Endothelial cell (in vitro differentiated cells): ENCODE measurements around the gene ANO10. TPM values are rescaled to one million over a fixed set of nuclear protein-coding genes. Genes with fewer than 3 reads are reported as not detected.

Experiments
- DNase-seq: peaks from one replicate; pipeline ENCODE4 v3.0.0; 2021; ENCODE audit warnings: low spot score
- H3K27ac Mint-ChIP-seq: one replicate; pipeline ENCODE4 v1.8.0; 2021; ENCODE audit warnings: mixed read lengths, inconsistent platforms; ENCODE audit not compliant: unreplicated experiment
- H3K27me3 Mint-ChIP-seq: one replicate; pipeline ENCODE4 v1.8.0; 2021; ENCODE audit warnings: mild to moderate bottlenecking, moderate library complexity, mixed read lengths, inconsistent platforms; ENCODE audit not compliant: unreplicated experiment
- H3K36me3 Mint-ChIP-seq: one replicate; pipeline ENCODE4 v1.8.0; 2021; ENCODE audit warnings: mild to moderate bottlenecking, low read depth, mixed read lengths, inconsistent platforms; ENCODE audit not compliant: unreplicated experiment
- H3K4me1 Mint-ChIP-seq: one replicate; pipeline ENCODE4 v1.8.0; 2021; ENCODE audit warnings: mild to moderate bottlenecking, mixed read lengths, inconsistent platforms; ENCODE audit not compliant: unreplicated experiment
- H3K4me3 Mint-ChIP-seq: one replicate; pipeline ENCODE4 v1.8.0; 2021; ENCODE audit warnings: mild to moderate bottlenecking, mixed read lengths, inconsistent platforms; ENCODE audit not compliant: unreplicated experiment
- H3K9me3 Mint-ChIP-seq: one replicate; pipeline ENCODE4 v1.8.0; 2021; ENCODE audit warnings: mixed read lengths, inconsistent platforms; ENCODE audit not compliant: unreplicated experiment
- total RNA-seq: library from RNA; stranded (reverse); fragmentation: NEBNext Ultra II Directional; extraction: Animal tissue kit (Norgen Biotek cat#: 25700); gene quantifications from one replicate; pipeline ENCODE4 v1.2.1, GENCODE V29; 2021; ENCODE audit not compliant: unreplicated experiment
- TF ChIP-seq, protein P1 (sequence below): fragments of 200-600 bp; sonication (generic); IDR thresholded peaks from one replicate; pipeline ENCODE4 v1.5.0; 2021; ENCODE audit warnings: antibody characterized with exemption; ENCODE audit not compliant: unreplicated experiment

ANO10 gene
- total RNA-seq, 1 donor from 2014 or later, result 112 TPM

DNA sequence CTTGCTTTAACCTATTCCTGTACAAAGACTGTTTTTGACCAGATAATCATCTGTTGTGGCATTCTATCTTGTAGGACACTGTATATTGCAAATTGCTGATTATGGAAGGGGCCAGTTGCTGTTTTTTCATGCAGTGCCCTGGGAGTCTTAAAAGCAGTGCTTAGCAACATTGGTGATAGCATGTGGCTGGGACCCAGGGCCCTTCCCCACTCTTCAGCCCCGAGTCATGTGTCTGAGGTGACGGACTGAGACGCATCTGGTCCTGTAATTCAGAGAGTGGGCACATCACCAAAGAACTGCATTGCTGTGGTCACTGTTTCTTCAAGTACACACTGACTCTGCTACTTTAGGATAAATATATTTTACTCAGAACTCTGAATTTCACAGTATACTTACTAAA lies 272.1 kb downstream of the ANO10 start:
- Mint-ChIP-seq H3K4me1 (peaks cover 24% of the 10 kb centered on the region), H3K9me3 (no peaks in the 10 kb centered on the region), H3K4me3 (no peak overlapping the region), H3K36me3 (peaks cover 79% of the 10 kb centered on the region), H3K27me3 (peaks cover 15% of the 10 kb centered on the region), H3K27ac (no peak overlapping the region)
- TF ChIP-seq, protein P1, sequence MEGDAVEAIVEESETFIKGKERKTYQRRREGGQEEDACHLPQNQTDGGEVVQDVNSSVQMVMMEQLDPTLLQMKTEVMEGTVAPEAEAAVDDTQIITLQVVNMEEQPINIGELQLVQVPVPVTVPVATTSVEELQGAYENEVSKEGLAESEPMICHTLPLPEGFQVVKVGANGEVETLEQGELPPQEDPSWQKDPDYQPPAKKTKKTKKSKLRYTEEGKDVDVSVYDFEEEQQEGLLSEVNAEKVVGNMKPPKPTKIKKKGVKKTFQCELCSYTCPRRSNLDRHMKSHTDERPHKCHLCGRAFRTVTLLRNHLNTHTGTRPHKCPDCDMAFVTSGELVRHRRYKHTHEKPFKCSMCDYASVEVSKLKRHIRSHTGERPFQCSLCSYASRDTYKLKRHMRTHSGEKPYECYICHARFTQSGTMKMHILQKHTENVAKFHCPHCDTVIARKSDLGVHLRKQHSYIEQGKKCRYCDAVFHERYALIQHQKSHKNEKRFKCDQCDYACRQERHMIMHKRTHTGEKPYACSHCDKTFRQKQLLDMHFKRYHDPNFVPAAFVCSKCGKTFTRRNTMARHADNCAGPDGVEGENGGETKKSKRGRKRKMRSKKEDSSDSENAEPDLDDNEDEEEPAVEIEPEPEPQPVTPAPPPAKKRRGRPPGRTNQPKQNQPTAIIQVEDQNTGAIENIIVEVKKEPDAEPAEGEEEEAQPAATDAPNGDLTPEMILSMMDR, result no peak
- DNase-seq, result no peak

DNA sequence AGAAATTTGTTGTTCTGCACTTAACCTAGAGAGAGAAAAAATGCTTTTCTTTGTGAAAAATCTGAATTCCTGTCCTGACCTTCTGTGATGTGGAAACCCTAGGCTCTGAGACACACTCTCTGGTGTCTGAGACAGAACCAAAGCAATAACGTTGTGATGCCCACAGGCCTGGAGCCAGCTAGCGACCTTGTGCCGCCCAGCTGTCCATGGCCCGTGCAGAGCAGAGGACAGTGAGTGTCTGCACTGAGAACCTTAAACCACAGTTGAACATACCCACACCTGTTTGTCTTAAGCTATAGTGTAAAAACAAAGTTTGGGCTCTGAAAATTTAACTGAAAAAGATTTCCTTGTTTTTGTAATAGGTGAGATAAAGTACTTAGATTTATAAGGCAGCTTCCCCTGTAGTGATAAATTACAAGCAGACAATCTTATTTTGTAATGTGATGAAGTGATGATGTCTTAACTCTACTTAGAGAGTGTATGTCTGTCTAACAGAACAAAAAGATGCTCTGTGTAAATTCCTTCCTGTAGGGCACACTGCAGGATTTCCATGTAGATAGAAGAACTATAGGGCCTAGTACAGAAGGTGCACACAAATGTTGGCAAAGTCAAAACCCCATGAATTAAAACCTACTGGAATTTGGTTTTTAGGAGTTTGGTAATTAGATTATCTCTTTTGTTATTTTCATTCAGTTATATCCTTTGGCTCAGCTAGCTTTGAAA lies 272.8 kb downstream of the ANO10 start:
- DNase-seq, result no peak
- Mint-ChIP-seq H3K4me3 (peak overlapping the region; percentile 51), H3K9me3 (no peaks in the 10 kb centered on the region), H3K4me1 (peaks cover 20% of the 10 kb centered on the region), H3K27ac (peak overlapping the region; percentile 21), H3K36me3 (peaks cover 79% of the 10 kb centered on the region), H3K27me3 (peaks cover 15% of the 10 kb centered on the region)
- TF ChIP-seq, protein P1, result no peak

DNA sequence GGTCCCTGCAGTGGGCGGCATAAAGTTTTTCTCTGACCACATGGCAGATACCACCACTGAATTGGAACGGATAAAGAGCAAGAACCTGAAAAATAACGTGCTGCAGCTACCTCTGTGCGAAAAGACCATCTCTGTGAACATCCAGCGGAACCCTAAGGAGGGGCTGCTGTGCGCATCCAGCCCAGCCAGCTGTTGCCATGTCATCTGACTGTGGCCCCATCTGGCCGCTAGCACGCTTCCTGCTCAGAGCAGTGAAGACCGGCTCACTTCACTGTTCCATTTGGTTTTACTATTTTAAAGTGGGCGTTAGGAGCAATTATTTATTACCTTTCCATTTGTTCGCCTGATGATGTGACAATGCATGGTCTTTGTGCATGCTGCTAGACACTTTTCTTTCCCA lies 273.5 kb downstream of the ANO10 start:
- DNase-seq, result no peak
- TF ChIP-seq, protein P1, result no peak
- H3K36me3 Mint-ChIP-seq, result peaks cover 79% of the 10 kb centered on the region
- H3K4me3 Mint-ChIP-seq, result peak overlapping the region; percentile 78
- H3K9me3 Mint-ChIP-seq, result no peaks in the 10 kb centered on the region
- H3K4me1 Mint-ChIP-seq, result peaks cover 19% of the 10 kb centered on the region
- no peak overlapping the region for H3K27ac Mint-ChIP-seq
- peaks cover 12% of the 10 kb centered on the region for H3K27me3 Mint-ChIP-seq

DNA sequence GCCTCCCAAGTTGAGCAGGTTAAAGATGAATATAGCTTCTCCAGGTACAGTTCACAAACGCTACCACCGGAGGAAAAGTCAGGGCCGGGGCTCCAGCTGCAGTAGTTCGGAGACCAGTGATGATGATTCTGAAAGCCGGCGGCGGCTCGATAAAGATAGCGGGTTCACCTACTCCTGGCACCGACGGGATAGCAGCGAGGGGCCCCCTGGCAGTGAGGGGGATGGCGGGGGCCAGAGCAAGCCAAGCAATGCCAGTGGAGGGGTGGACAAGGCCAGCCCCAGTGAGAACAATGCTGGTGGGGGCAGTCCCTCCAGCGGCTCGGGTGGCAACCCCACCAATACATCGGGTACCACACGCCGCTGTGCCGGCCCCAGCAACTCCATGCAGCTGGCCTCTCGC lies 274.0 kb downstream of the ANO10 start:
- H3K36me3 Mint-ChIP-seq, result peaks cover 83% of the 10 kb centered on the region
- TF ChIP-seq, protein P1, result no peak
- peaks cover 12% of the 10 kb centered on the region for H3K27me3 Mint-ChIP-seq
- no peak overlapping the region for H3K27ac Mint-ChIP-seq
- no peak for DNase-seq
- no peaks in the 10 kb centered on the region for H3K9me3 Mint-ChIP-seq
- no peak overlapping the region for H3K4me3 Mint-ChIP-seq
- H3K4me1 Mint-ChIP-seq, result peaks cover 19% of the 10 kb centered on the region

DNA sequence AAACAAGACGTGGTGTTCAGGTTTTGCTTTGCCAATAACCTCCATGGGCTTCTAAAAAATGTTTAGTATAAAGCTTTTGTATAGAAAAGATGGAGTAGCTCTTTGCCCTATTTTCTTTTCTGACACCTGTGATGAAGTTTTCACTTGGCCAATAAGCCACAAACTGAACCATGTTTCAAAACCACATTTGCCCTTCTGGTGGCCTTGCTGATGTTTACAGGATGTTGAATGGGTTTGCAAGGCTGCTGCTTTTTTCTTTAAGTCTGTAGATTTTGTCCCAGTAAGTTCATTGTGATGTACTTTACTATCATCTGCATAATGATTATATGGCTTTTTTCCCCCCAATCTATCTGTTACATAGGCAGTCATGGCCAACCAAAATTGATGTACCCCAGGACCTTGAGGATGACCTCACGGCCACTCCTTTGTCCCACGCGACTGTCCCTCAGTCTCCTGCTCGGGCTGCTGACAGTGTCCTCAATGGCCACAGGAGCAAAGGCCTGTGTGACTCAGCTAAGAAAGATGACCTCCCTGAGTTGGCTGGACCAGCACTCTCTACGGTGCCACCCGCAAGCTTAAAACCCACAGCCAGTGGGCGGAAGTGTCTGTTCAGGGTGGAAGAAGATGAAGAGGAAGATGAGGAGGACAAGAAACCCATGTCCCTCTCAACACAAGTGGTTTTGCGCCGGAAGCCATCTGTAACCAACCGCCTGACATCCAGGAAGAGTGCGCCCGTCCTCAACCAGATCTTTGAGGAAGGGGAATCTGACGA lies 274.6 kb downstream of the ANO10 start:
- no peaks in the 10 kb centered on the region for H3K9me3 Mint-ChIP-seq
- H3K36me3 Mint-ChIP-seq, result peaks cover 84% of the 10 kb centered on the region
- TF ChIP-seq, protein P1, result no peak
- H3K4me1 Mint-ChIP-seq, result peaks cover 24% of the 10 kb centered on the region
- H3K27ac Mint-ChIP-seq, result no peak overlapping the region
- peaks cover 10% of the 10 kb centered on the region for H3K27me3 Mint-ChIP-seq
- no peak overlapping the region for H3K4me3 Mint-ChIP-seq
- no peak for DNase-seq
